Choroid plexus epithelial cell (primary cell): ENCODE measurements around the gene SNRPB2.

Source experiments
- DNase-seq: peaks from one replicate; pipeline ENCODE4 v3.0.0-alpha.2; 2010; ENCODE audit warnings: low read depth
- H3K4me3 ChIP-seq: 2 replicates; pipeline ENCODE4 v1.5.1; 2011; ENCODE audit warnings: low read depth, mild to moderate bottlenecking, control low read depth, low read length, moderate library complexity
- TF ChIP-seq, protein P1 (sequence below): conservative IDR thresholded peaks from 2 replicates; pipeline ENCODE4 v1.5.1; 2011; ENCODE audit warnings: low read depth, mild to moderate bottlenecking, control low read depth, inconsistent platforms, low read length, moderate library complexity

The SNRPB2 gene

DNA sequence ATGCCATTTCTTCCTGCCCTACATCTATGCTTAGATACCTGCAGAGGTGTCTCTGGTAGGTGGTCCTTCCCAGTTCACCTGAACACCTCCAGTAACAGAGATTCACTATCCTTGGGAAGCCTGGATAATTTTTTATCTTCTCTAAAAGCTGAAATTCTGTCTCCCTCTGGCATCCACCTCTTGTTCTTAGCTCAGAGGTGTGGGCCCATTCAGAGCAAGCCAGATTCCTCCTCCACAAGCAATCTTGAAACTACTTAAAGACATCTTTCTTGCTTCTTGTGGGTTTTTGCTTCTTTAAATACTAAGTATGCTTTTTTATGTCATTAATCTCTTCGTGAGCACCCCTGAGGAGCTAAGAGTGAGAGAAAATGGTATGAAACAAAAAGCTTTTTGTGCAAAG is 10.4 kb upstream of the SNRPB2 start:
- TF ChIP-seq, protein P1, sequence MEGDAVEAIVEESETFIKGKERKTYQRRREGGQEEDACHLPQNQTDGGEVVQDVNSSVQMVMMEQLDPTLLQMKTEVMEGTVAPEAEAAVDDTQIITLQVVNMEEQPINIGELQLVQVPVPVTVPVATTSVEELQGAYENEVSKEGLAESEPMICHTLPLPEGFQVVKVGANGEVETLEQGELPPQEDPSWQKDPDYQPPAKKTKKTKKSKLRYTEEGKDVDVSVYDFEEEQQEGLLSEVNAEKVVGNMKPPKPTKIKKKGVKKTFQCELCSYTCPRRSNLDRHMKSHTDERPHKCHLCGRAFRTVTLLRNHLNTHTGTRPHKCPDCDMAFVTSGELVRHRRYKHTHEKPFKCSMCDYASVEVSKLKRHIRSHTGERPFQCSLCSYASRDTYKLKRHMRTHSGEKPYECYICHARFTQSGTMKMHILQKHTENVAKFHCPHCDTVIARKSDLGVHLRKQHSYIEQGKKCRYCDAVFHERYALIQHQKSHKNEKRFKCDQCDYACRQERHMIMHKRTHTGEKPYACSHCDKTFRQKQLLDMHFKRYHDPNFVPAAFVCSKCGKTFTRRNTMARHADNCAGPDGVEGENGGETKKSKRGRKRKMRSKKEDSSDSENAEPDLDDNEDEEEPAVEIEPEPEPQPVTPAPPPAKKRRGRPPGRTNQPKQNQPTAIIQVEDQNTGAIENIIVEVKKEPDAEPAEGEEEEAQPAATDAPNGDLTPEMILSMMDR: no peak
- DNase-seq: no peak

DNA sequence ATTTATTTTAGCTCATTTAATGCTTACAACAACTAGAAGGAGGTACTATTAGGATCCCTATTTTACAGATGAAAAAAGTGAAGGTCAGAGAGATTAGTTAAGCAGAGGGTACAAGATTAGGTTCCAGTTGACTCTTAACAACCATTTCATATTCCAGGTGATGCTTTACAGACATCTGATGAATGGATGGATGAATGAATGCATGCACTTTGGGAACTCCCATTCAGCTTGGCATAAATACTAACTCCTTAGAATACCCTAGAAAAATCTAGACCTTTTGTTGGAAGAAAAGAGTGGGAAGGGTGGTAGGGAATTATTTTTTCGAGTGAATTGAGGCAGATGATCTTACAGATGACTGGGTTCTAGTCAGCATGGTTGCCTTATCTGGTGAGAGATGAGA is 746 bp upstream of the SNRPB2 start:
- TF ChIP-seq, protein P1: no peak
- no peak overlapping the region for H3K4me3 ChIP-seq
- no peak for DNase-seq

More for the DNA sequence above, 10.4 kb upstream of the SNRPB2 start:
- H3K4me3 ChIP-seq: no peak overlapping the region

DNA sequence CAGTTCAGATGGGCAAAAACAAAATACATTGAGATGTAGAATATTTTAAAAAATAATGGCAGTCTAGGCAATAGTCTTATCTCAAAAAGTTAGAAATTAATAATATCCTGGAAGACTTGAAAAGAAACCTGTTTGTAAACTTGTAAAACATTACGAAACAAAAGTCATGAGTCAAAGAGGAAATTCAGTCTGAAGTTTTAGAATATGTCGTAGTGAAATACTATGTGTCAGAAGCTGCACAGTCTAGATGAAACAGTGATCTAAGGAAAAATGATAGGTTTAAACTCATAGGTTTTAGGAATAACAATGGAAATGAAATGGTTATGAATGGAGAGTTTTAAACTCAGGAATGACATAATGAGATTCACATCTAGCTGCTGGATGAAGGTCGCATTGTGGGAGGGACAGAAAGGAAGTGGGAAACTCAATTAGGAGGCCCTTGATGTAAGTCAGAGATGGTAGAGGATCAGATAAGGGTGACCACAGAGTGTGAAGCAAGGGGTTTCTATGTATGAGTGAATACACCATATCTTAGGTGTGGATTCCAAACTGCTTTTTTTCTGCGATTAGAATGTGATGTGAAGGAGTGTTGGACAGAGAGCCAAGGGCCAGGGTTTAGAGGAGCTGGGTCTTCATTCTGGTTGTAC is 2.8 kb downstream of the SNRPB2 start:
- DNase-seq: no peak
- TF ChIP-seq, protein P1: no peak
- H3K4me3 ChIP-seq: no peak overlapping the region

DNA sequence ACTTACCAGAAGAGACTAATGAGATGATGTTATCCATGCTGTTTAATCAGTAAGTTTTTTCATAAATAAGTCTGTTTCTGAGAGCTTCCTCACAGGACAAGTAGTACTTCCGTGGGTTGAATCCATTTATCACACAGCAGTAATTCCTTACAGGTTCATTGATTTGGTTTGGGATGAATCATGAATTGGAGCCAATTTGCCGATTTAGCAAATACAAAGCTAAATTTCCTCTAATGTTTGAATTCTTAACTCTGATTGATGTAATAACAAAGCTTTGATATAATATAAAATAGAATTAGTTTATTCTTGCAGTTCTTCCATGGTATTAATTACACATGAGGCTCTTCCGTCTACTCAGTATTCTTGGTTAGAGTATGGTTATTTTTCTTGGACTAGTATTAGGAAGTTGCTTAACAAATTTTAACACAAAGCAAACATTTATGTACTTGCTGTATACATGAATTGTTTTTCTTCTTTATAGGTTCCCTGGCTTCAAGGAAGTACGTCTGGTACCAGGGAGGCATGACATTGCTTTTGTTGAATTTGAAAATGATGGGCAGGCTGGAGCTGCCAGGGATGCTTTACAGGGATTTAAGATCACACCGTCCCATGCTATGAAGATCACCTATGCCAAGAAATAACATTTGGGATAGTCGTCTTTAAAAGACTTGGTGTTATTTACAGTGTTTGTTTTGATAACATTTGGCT is 10.7 kb downstream of the SNRPB2 start:
- no peak for DNase-seq
- no peak overlapping the region for H3K4me3 ChIP-seq
- TF ChIP-seq, protein P1: no peak

DNA sequence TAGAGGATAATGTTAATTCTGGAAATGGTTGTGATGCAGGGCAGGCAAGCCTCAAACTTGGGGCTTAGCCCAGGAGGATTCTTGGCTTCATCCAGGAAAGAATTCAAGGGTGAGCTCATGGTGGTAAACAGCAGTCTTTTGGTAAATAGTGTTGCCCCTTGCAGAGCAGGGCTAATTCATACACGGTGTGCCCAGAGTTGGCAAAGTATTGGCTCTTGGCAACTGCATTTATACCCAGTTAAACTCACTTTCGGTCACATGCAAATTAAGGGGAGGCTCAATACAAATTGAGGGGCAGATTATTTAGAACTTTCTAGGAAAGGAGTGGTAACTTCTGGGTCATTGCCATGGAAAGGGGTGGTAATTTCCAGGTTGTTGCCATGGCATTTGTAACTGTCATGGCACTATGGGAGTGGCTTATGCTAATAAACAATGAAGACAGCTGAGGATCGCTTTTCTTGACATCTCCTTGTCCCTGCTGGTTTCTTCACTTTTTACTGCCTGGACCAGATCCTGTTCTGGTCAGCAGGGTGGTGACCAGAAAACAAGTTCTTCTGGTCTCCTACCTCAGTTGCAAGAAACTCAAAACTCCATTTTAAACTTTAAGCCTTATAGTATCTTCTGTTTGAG is 14.5 kb downstream of the SNRPB2 start:
- TF ChIP-seq, protein P1: no peak
- H3K4me3 ChIP-seq: no peak overlapping the region
- no peak for DNase-seq

DNA sequence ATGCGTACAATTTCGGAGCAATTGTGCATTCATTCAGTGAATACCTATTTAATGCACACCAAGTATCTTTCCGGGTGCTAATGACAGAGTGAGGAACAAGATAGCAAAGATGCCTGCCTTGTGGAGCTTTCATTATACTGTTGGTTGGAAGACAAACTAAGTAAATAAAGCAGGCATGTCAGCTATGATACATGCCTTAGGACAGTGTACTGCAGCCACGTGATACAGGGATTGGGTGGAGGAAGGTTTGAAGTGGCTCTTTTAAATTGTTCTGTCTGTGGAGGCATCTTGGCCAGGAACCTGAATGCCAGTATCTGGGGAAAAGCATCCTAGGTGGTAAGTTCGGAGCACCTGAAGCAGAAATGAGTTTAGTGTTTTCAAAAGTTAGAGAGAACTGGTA is 15.4 kb downstream of the SNRPB2 start:
- TF ChIP-seq, protein P1: no peak
- no peak overlapping the region for H3K4me3 ChIP-seq
- no peak for DNase-seq

DNA sequence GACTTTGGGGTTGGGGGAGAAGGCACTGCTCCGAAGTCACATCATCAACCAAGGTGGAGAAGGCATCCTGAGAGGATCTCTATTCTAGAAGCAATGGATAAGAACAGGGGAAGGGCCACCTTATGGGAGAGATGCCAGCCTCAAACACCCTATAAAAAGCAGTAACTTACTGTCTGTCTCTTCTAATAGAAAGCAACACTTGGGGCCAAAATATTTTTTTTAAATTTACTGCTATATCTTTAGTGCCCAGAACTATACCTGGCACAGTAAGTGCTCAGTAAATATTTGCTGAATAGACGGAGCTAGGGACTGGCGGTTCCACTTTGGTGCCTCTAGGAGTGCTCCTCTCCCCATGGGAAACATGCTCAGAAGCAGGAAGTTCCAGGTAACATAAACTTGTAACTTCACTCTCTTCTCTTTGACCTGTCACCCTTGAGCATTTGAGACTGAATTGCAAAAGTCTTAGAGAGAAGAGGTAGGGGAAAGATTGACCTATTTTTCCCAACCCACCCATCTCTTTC is 17.5 kb downstream of the SNRPB2 start:
- H3K4me3 ChIP-seq: no peak overlapping the region
- no peak for DNase-seq
- TF ChIP-seq, protein P1: no peak
